Thymus (tissue), 14 donors: ENCODE measurements around the gene H2AZ1. TPM values are rescaled to one million over a fixed set of nuclear protein-coding genes. Genes with fewer than 3 reads are reported as not detected.

Experiments
- DNase-seq, 9 donors: peaks; one replicate each; pipeline ENCODE4 v3.0.0-alpha.2; 2013; ENCODE audit warnings: low spot score in 9 of 9, low read depth in 6 of 9, missing footprints in 1 of 9
- H3K27ac ChIP-seq, 2 donors: one replicate each; pipeline ENCODE4 v1.5.1; 2013; ENCODE audit warnings: control low read depth in 1 of 2, low read depth in 1 of 2, low read length in 1 of 2, mild to moderate bottlenecking in 1 of 2, moderate library complexity in 1 of 2
- H3K27me3 ChIP-seq, 2 donors: one replicate each; pipeline ENCODE4 v1.5.1; 2013; ENCODE audit warnings: low read length in 1 of 2; ENCODE audit not compliant: control insufficient read depth in 2 of 2, insufficient read depth in 1 of 2
- H3K36me3 ChIP-seq, 2 donors: one replicate each; pipeline ENCODE4 v1.5.1; 2013; ENCODE audit warnings: low read length in 1 of 2, mild to moderate bottlenecking in 1 of 2, moderate library complexity in 1 of 2; ENCODE audit not compliant: control insufficient read depth in 2 of 2, insufficient read depth in 2 of 2
- H3K4me1 ChIP-seq, 2 donors: one replicate each; pipeline ENCODE4 v1.5.1; 2013; ENCODE audit warnings: low read length in 2 of 2; ENCODE audit not compliant: control insufficient read depth in 2 of 2, insufficient read depth in 2 of 2
- H3K4me3 ChIP-seq, 2 donors: one replicate each; pipeline ENCODE4 v1.5.1; 2013; ENCODE audit warnings: low read length in 2 of 2, control low read depth in 1 of 2, mild to moderate bottlenecking in 1 of 2
- H3K9me3 ChIP-seq, 2 donors: one replicate each; pipeline ENCODE4 v1.5.1; 2013; ENCODE audit warnings: low read length in 1 of 2, mild to moderate bottlenecking in 1 of 2; ENCODE audit not compliant: control insufficient read depth in 2 of 2, insufficient read depth in 1 of 2
- WGBS: extraction: QIAGEN DNeasy Blood & Tissue Kit; methylation state at CpG from one replicate; pipeline ENCODE4 v1.1.7; 2013; 5-methylcytosine and 5-hydroxymethylcytosine counted together
- long read RNA-seq, 10 donors: transcript quantifications; one replicate each; lab custom pipeline, GENCODE V29; 2026
- polyA plus RNA-seq: library from polyadenylated mRNA; stranded (reverse); fragments of 200-250 nt; gene quantifications from one replicate; pipeline ENCODE4 v1.2.3, GENCODE V29; 2013
- total RNA-seq: library from RNA; stranded (reverse); fragments of 120-200 nt; gene quantifications from one replicate; pipeline ENCODE4 v1.2.4, GENCODE V29; 2013
- donor health status: healthy.

The H2AZ1 gene
- 670 TPM for total RNA-seq
- polyA plus RNA-seq = 263 TPM
- long read RNA-seq, donor 1, transcript H2AFZ-201 (5 exons, 979 nt) = major isoform, 90 of 91 reads
- long read RNA-seq, donor 1, partial matches to known transcripts = 0 of 91 reads
- long read RNA-seq, donor 1, other reads (novel, unspliced or antisense) = 0 of 91 reads
- long read RNA-seq, donor 2 = 0 reads
- long read RNA-seq, donor 3, transcript H2AFZ-201 (5 exons, 979 nt) = major isoform, 957 of 1,156 reads
- long read RNA-seq, donor 3, transcript H2AFZ-204 (2 exons, 1,843 nt) = minor isoform, 5 of 1,156 reads
- long read RNA-seq, donor 3, transcript H2AFZ-203 (4 exons, 1,254 nt) = minor isoform, 20 of 1,156 reads
- long read RNA-seq, donor 3, partial matches to known transcripts = 45 of 1,156 reads
- long read RNA-seq, donor 3, other reads (novel, unspliced or antisense) = 129 of 1,156 reads
- long read RNA-seq, donor 4, transcript H2AFZ-203 (4 exons, 1,254 nt) = minor isoform, 8 of 298 reads
- long read RNA-seq, donor 4, transcript H2AFZ-201 (5 exons, 979 nt) = major isoform, 257 of 298 reads
- long read RNA-seq, donor 4, partial matches to known transcripts = 11 of 298 reads
- long read RNA-seq, donor 4, other reads (novel, unspliced or antisense) = 21 of 298 reads
- long read RNA-seq, donor 5, transcript H2AFZ-203 (4 exons, 1,254 nt) = minor isoform, 29 of 1,253 reads
- long read RNA-seq, donor 5, transcript H2AFZ-201 (5 exons, 979 nt) = major isoform, 868 of 1,253 reads
- long read RNA-seq, donor 5, transcript H2AFZ-204 (2 exons, 1,843 nt) = minor isoform, 9 of 1,253 reads
- long read RNA-seq, donor 5, partial matches to known transcripts = 203 of 1,253 reads
- long read RNA-seq, donor 5, other reads (novel, unspliced or antisense) = 143 of 1,253 reads
- long read RNA-seq, donor 6, transcript H2AFZ-201 (5 exons, 979 nt) = major isoform, 490 of 547 reads
- long read RNA-seq, donor 6, transcript H2AFZ-203 (4 exons, 1,254 nt) = minor isoform, 11 of 547 reads
- long read RNA-seq, donor 6, partial matches to known transcripts = 0 of 547 reads
- long read RNA-seq, donor 6, other reads (novel, unspliced or antisense) = 45 of 547 reads
- long read RNA-seq, donor 7, transcript H2AFZ-204 (2 exons, 1,843 nt) = minor isoform, 6 of 667 reads
- long read RNA-seq, donor 7, transcript H2AFZ-201 (5 exons, 979 nt) = major isoform, 561 of 667 reads
- long read RNA-seq, donor 7, transcript H2AFZ-203 (4 exons, 1,254 nt) = minor isoform, 10 of 667 reads
- long read RNA-seq, donor 7, partial matches to known transcripts = 17 of 667 reads
- long read RNA-seq, donor 7, other reads (novel, unspliced or antisense) = 72 of 667 reads
- long read RNA-seq, donor 8, transcript H2AFZ-201 (5 exons, 979 nt) = major isoform, 196 of 218 reads
- long read RNA-seq, donor 8, partial matches to known transcripts = 0 of 218 reads
- long read RNA-seq, donor 8, other reads (novel, unspliced or antisense) = 19 of 218 reads
- long read RNA-seq, donor 9, transcript H2AFZ-203 (4 exons, 1,254 nt) = minor isoform, 13 of 604 reads
- long read RNA-seq, donor 9, transcript H2AFZ-201 (5 exons, 979 nt) = major isoform, 461 of 604 reads
- long read RNA-seq, donor 9, partial matches to known transcripts = 59 of 604 reads
- long read RNA-seq, donor 9, other reads (novel, unspliced or antisense) = 67 of 604 reads
- long read RNA-seq, donor 10, transcript H2AFZ-203 (4 exons, 1,254 nt) = minor isoform, 7 of 547 reads
- long read RNA-seq, donor 10, transcript H2AFZ-201 (5 exons, 979 nt) = major isoform, 446 of 547 reads
- long read RNA-seq, donor 10, transcript H2AFZ-204 (2 exons, 1,843 nt) = minor isoform, 5 of 547 reads
- long read RNA-seq, donor 10, partial matches to known transcripts = 26 of 547 reads
- long read RNA-seq, donor 10, other reads (novel, unspliced or antisense) = 63 of 547 reads

DNA sequence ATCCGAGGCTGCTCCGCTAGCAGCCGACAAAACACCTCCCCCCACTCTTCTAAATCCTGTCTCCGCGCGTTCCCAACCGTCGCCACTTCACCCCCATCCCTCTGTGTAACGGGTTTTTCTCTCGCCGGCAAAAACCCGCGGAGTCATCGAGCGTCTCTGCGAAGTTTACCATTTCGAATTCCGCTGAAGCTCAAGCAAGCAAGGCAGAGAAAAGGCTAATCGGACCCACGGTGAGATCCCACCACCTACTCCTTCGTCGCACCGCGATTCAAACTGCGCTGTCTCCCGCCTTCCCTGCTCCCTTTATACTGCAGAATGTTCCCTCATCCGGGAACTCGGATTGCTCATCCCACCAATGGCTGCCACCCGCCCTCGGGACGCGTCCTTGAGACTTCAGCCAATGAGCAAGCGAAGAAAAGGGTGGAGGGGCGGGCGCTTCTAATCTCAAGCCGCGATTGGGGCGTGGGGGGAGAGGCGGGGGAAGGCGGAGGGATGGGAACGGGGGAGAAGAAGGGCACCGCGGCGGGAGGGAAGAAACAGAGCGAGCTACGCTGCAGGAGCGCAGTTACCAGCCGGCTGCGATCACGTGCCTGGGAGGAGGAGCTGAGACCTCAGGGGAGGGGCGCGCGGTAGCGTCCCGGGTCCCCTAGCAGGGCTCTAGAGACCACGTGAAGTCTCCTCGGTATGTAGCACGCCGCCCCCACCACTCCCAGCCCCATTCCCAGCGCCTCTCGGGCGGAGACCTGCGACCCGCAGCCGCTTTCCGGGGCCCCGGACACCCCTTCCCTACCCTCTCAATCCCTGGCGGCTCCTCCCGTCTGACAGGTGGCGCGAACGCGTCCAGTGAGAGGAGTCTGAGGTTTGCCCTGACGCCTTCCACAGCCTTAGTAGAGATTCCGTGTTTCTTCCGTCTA is at the start of gene H2AZ1:
Gene H2AZ1 (minus strand): TSS at position 277 of the 914 bp plus-strand sequence. CDS start 105 bp downstream, at position 172.
- DNase-seq = peak; percentile 94 to 100 (median 97)
- Histone ChIP-seq H3K27ac (peak within 1 kb of the TSS; percentile 96 to 99), H3K27me3 (no peaks in the 10 kb centered on the region), H3K36me3 (peaks cover 0 to 11% of the 10 kb centered on the region in 2 donors), H3K4me3 (peak within 1 kb of the TSS; percentile 94 to 95), H3K9me3 (no peaks in the 10 kb centered on the region), H3K4me1 (peaks cover 15 to 18% of the 10 kb centered on the region in 2 donors)
- under 1% methylated on average over 76 of the region's 76 CpGs for WGBS

DNA sequence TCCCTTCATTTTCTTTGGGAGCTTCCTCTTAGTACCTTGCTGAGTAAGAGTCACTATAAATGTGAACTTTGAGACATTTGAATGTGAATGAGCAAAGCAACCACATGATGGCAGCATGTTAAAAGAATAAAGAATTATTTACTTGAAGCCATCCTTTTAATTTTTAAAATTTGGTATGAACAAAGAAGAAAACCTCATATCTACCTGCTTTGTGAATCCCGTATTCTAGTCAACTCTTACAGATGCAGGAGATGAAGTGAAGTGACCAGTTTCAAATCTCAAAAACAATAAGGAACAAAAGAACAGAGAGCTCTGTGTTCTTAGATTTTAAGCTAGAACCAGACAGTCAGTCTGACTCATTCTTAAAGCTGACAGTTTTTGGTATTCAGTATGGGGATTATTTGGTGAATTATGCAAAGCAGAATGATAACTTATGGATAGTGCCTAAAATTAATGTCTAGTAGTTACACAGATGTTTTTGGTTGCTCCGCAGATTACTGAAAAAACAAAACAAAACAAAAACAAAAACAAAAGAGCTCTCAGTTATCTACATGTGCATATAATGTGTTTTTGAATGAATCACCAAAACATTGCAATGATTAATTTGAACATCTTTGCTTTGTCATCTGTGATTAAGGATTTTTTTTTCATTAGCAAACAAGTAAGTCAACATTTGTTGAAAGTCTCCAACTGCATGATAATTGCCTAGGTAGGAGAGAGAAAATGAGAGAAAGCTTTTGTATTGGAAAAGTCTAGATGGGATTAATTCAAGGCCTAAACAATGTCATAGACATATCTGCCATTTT is 48.2 kb upstream of the H2AZ1 start:
- WGBS = 81% methylated on average over 2 of the region's 2 CpGs
- H3K9me3 ChIP-seq = no peaks in the 10 kb centered on the region
- H3K27ac ChIP-seq = no peak overlapping the region
- peak in 3 of 9 donors; percentile 0 to 21 (median 1) for DNase-seq
- no peaks in the 10 kb centered on the region for H3K27me3 ChIP-seq
- no peaks in the 10 kb centered on the region for H3K36me3 ChIP-seq
- no peak overlapping the region for H3K4me3 ChIP-seq
- no peaks in the 10 kb centered on the region for H3K4me1 ChIP-seq

DNA sequence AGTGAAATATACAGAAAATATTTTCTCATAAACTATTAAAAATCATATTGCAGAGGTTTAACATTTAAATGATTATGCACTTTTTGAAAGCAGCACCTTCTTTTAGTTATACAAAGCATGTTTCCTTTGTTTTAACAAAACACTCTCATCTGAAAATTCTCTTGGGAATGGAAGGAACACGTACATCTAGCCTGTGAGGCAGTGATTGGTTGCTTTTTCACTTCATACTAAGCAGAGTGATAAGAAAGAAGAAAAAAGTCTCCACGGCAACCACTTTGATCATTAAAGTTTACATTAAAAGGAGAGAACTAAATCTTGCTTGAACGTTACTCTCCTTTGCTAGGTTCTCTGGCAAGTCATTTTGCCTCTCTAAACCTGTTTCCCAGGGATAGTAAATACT is 41.7 kb upstream of the H2AZ1 start:
- Histone ChIP-seq H3K4me1 (no peaks in the 10 kb centered on the region), H3K36me3 (no peaks in the 10 kb centered on the region), H3K27ac (no peak overlapping the region), H3K4me3 (no peak overlapping the region), H3K27me3 (no peaks in the 10 kb centered on the region), H3K9me3 (no peaks in the 10 kb centered on the region)
- 89% methylated on average over 3 of the region's 3 CpGs for WGBS
- DNase-seq = no peak

DNA sequence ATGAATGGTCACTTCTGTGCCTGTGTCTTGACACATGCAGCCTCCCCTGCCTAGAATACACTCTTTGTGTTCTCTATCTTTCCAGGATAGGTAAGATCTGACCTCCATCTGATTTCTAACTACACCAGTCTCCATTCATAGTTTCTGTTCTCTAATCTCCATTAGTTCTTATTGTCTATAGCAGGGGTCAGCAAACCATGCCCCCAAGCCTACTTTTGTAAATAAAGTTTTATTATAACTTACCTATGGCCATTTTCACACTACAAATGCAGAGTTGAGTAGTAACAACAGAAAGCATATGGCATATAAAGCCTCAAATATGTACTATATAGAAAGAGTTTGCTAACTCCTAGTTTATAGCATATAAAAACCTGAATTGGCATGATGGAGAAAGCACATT is 37.6 kb upstream of the H2AZ1 start:
- Histone ChIP-seq H3K4me3 (no peak overlapping the region), H3K4me1 (no peaks in the 10 kb centered on the region), H3K9me3 (no peaks in the 10 kb centered on the region), H3K27ac (no peak overlapping the region), H3K27me3 (no peaks in the 10 kb centered on the region), H3K36me3 (no peaks in the 10 kb centered on the region)
- no peak for DNase-seq

DNA sequence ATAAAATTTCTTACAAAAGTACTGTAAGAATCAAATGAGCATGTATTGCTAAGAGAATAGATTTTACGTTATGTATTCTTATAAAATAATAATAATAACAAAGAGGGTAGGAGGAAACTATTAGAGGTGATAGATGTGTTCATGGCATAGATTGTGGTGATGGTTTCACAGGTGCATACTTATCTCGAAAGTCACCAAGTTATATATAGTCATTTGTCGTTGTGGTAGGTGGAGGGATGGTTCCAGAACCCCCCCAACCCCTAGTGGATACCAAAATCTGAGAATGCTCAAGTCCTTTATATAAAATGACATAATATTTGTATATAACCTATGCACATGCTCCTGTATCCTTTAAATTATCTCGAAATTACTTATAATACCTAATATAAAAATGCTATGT is 36.7 kb upstream of the H2AZ1 start:
- Histone ChIP-seq H3K4me3 (no peak overlapping the region), H3K36me3 (no peaks in the 10 kb centered on the region), H3K4me1 (no peaks in the 10 kb centered on the region), H3K9me3 (no peaks in the 10 kb centered on the region), H3K27ac (no peak overlapping the region), H3K27me3 (no peaks in the 10 kb centered on the region)
- no peak for DNase-seq
- WGBS = 94% methylated on average over 4 of the region's 4 CpGs

DNA sequence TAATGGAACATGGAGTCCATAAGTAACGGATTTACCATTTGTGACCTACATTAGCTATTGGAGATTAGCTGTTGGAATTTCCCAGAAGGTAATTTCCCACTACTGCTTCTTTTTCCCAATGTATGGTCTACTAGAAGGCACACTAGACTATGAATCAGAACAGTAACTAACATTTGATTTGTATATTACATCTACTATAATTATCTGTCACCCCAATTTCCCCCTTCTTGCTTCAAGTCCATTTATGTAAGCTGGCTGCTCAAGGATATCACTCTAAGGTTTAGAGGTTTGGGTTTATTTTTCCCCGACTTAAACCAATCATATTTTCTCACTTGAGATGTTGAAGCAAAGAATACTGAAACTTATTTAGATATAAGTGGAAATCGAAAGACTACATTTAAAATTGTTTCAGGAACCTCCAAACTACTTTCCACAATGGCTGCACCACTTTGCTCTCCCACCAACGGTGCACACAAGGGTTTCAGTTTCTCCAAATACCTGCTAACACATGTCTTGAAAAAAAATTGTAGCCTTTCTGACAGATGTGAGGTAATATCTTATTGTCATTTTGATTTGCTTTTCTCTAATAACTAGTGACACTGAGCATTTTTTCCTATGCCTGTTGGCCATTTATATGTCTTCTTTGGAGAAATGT is 33.3 kb upstream of the H2AZ1 start:
- 94% methylated on average over 4 of the region's 4 CpGs for WGBS
- Histone ChIP-seq H3K4me1 (no peaks in the 10 kb centered on the region), H3K4me3 (no peak overlapping the region), H3K27me3 (no peaks in the 10 kb centered on the region), H3K27ac (no peak overlapping the region), H3K36me3 (no peaks in the 10 kb centered on the region), H3K9me3 (no peaks in the 10 kb centered on the region)
- DNase-seq = no peak

DNA sequence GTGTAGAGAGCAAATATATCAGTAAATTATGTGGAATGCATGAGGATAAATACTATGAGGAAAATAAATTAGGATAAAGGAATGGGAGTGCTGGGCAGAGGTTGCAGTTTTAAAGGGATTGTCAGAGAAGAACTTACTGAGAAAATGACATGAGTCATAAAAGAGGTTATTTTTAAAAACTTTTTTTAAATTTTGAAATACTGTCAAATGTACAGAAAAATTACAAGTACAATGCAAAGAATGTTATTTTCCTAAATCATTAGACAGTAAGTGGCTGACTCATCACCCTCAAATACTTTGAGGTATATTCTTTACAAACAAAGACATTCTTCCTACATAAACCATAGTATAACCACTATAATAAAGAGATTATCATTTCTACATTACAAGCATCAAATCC is 29.8 kb upstream of the H2AZ1 start:
- no peak overlapping the region for H3K4me3 ChIP-seq
- no peak overlapping the region for H3K27ac ChIP-seq

More for the DNA sequence above, 29.8 kb upstream of the H2AZ1 start:
- Histone ChIP-seq H3K9me3 (no peaks in the 10 kb centered on the region), H3K4me1 (no peaks in the 10 kb centered on the region), H3K36me3 (no peaks in the 10 kb centered on the region), H3K27me3 (no peaks in the 10 kb centered on the region)
- no peak for DNase-seq
